HCT116 (cell line): ENCODE results near the gene EIF4E2. TPM values are rescaled to one million over a fixed set of nuclear protein-coding genes. Genes with fewer than 3 reads are reported as not detected.

Experiments
- ATAC-seq: fragments of 200-7000 bp; cut with Tn5 transposase; 2 replicates; pipeline ENCODE4 v1.9.1; 2020; ENCODE audit warnings: mild to moderate bottlenecking, moderate library complexity
- BruUV-seq: library from RNA; stranded (reverse); fragments of 400-500 nt; replicated peaks from 2 replicates; lab custom pipeline; 2021; lab: Mats Ljungman, UMichigan
- CTCF ChIA-PET: fragments of 300-600 bp; sonication (Branson Sonifier 250); formaldehyde crosslinking; loops from one replicate; lab custom pipeline; 2021; ENCODE audit warnings: antibody characterized with exemption; lab: Charles Lee
- POLR2A ChIA-PET: fragments of 300-600, 350-600 bp; sonication (Branson Sonifier 250); formaldehyde crosslinking; loops from one replicate; lab custom pipeline; 2021; ENCODE audit warnings: antibody characterized with exemption; lab: Charles Lee
- RAD21 ChIA-PET, 2 experiments: fragments of 300-600 bp; sonication (Branson Sonifier 250); formaldehyde crosslinking; loops; one replicate each; lab custom pipeline; 2023; ENCODE audit warnings: low total read pairs in 2 of 2; ENCODE audit not compliant: uncharacterized antibody in 2 of 2, unreplicated experiment in 2 of 2, low non-redundant PET in 1 of 2; lab: Charles Lee
- DNase-seq: peaks from one replicate; pipeline ENCODE4 v3.0.0-alpha.2; 2010; ENCODE audit warnings: low read depth, low spot score
- H2AFZ ChIP-seq: fragments of 200-600 bp; shearing (Covaris generic), sonication (generic); 2 replicates; pipeline ENCODE4 v1.6.1; 2017; ENCODE audit warnings: low read depth, mixed run types, mixed read lengths, antibody characterized with exemption, low read length; ENCODE audit not compliant: poor library complexity, severe bottlenecking
- H3K27ac ChIP-seq: 2 replicates; pipeline ENCODE4 v1.5.1; 2012; ENCODE audit warnings: low read depth, low read length
- H3K27me3 ChIP-seq: fragments of 200-600 bp; sonication (generic); 2 replicates; pipeline ENCODE4 v1.6.1; 2016; ENCODE audit warnings: mixed run types, low read length, mixed read lengths; ENCODE audit not compliant: insufficient read depth
- H3K36me3 ChIP-seq, 2 experiments: fragments of 200-500 bp in 1 of 2; fragments of 200-600 bp in 1 of 2; sonication (Bioruptor generic) in 1 of 2; sonication (generic) in 1 of 2; 2 replicates each; pipeline versions ENCODE4 v1.5.1 to v1.6.1; 2014 to 2016; ENCODE audit warnings: low read length in 2 of 2, inconsistent platforms in 1 of 2, mixed read lengths in 1 of 2, mixed run types in 1 of 2; ENCODE audit not compliant: insufficient read depth in 2 of 2, control insufficient read depth in 1 of 2
- H3K4me1 ChIP-seq, 2 experiments: fragments of 200-600 bp in 1 of 2; sonication (generic) in 1 of 2; 2 replicates each; pipeline versions ENCODE4 v1.5.1 to v1.6.1; 2012 to 2017; ENCODE audit warnings: low read length in 2 of 2, inconsistent platforms in 1 of 2, mild to moderate bottlenecking in 1 of 2, mixed read lengths in 1 of 2, mixed run types in 1 of 2, moderate library complexity in 1 of 2; ENCODE audit not compliant: insufficient read depth in 2 of 2, control insufficient read depth in 1 of 2
- H3K4me2 ChIP-seq: fragments of 200-600 bp; sonication (generic); 2 replicates; pipeline ENCODE4 v1.6.1; 2017; ENCODE audit warnings: mixed run types, low read length, mixed read lengths
- H3K4me3 ChIP-seq, 2 experiments: fragments of 200-600 bp in 1 of 2; sonication (generic) in 1 of 2; replicated peaks in 1 of 2; 2 replicates each; pipeline ENCODE4 v1.5.1; 2011 to 2016; ENCODE audit warnings: low read length in 2 of 2, control low read depth in 1 of 2, low read depth in 1 of 2, mild to moderate bottlenecking in 1 of 2, mixed read lengths in 1 of 2, mixed run types in 1 of 2
- H3K79me2 ChIP-seq: fragments of 200-600 bp; sonication (generic); 2 replicates; pipeline ENCODE4 v1.6.1; 2017; ENCODE audit warnings: mild to moderate bottlenecking, mixed run types, low read length, moderate library complexity, mixed read lengths; ENCODE audit not compliant: insufficient read depth
- H3K9ac ChIP-seq: fragments of 200-600 bp; sonication (generic); 2 replicates; pipeline ENCODE4 v1.6.1; 2016; ENCODE audit warnings: low read length, mixed read lengths
- H3K9me2 ChIP-seq: fragments of 200-600 bp; sonication (generic), shearing (Covaris generic); 2 replicates; pipeline ENCODE4 v1.6.1; 2017; ENCODE audit warnings: mixed run types, mild to moderate bottlenecking, moderate library complexity; ENCODE audit not compliant: insufficient read depth
- H3K9me3 ChIP-seq, 2 experiments: fragments of 200-500 bp in 1 of 2; fragments of 200-600 bp in 1 of 2; sonication (Bioruptor generic) in 1 of 2; sonication (generic) in 1 of 2; 2 replicates each; pipeline ENCODE4 v1.6.1; 2014 to 2017; ENCODE audit warnings: low read length in 2 of 2, mixed read lengths in 2 of 2, inconsistent platforms in 1 of 2, low read depth in 1 of 2, mild to moderate bottlenecking in 1 of 2, mixed run types in 1 of 2, moderate library complexity in 1 of 2; ENCODE audit not compliant: control insufficient read depth in 1 of 2, insufficient read depth in 1 of 2
- H4K20me1 ChIP-seq: fragments of 200-600 bp; sonication (generic), shearing (Covaris generic); 2 replicates; pipeline ENCODE4 v1.6.1; 2017; ENCODE audit warnings: mixed run types, mild to moderate bottlenecking, moderate library complexity; ENCODE audit not compliant: insufficient read depth
- CBX3 ChIP-seq: IDR thresholded peaks from 2 replicates; pipeline ENCODE4 v1.6.1; 2012; ENCODE audit warnings: low read depth
- CEBPB ChIP-seq: IDR thresholded peaks from 2 replicates; pipeline ENCODE4 v1.6.1; 2012; ENCODE audit warnings: low read depth
- EGR1 ChIP-seq: IDR thresholded peaks from 2 replicates; pipeline ENCODE4 v1.6.1; 2012; ENCODE audit warnings: low read depth
- EZH2phosphoT487 ChIP-seq: fragments of 200-600 bp; IDR thresholded peaks from 2 replicates; pipeline ENCODE4 v1.6.1; 2018; ENCODE audit warnings: antibody characterized with exemption, borderline replicate concordance
- FOSL1 ChIP-seq: IDR thresholded peaks from 2 replicates; pipeline ENCODE4 v1.6.1; 2012; ENCODE audit warnings: low read depth
- RAD21 ChIP-seq: IDR thresholded peaks from 2 replicates; pipeline ENCODE4 v1.6.1; 2012; ENCODE audit warnings: low read depth, mild to moderate bottlenecking
- SIN3A ChIP-seq: IDR thresholded peaks from 2 replicates; pipeline ENCODE4 v1.6.1; 2012; ENCODE audit warnings: low read depth
- SP1 ChIP-seq: IDR thresholded peaks from 2 replicates; pipeline ENCODE4 v1.6.1; 2012; ENCODE audit warnings: low read depth
- SRF ChIP-seq: IDR thresholded peaks from 2 replicates; pipeline ENCODE4 v1.6.1; 2012; ENCODE audit warnings: low read depth
- YY1 ChIP-seq: IDR thresholded peaks from 2 replicates; pipeline ENCODE4 v1.6.1; 2011; ENCODE audit warnings: low read length, low read depth, moderate library complexity, mild to moderate bottlenecking; ENCODE audit not compliant: insufficient replicate concordance; ENCODE audit errors: extremely low read depth
- intact Hi-C: fragments of 100-400 bp; cut with micrococcal nuclease; formaldehyde crosslinking; loops from 2 replicates; pipeline ENCODE4 v1.10.0; 2022
- total RNA-seq: library from RNA; stranded (reverse); gene quantifications from one replicate; pipeline ENCODE4 v1.2.1, GENCODE V29; 2021; ENCODE audit not compliant: unreplicated experiment
- TF ChIP-seq, protein P1 (sequence below), 3 experiments: fragments of 200-600 bp in 1 of 3; sonication (generic) in 1 of 3; IDR thresholded peaks in 2 of 3; conservative IDR thresholded peaks in 1 of 3; 2 replicates each; pipeline ENCODE4 v1.5.1; 2012 to 2017; ENCODE audit warnings: low read depth in 2 of 3, low read length in 2 of 3, antibody characterized with exemption in 1 of 3, borderline replicate concordance in 1 of 3, control low read depth in 1 of 3, mild to moderate bottlenecking in 1 of 3, mixed read lengths in 1 of 3, mixed run types in 1 of 3, moderate library complexity in 1 of 3; ENCODE audit not compliant: insufficient read depth in 1 of 3
- TF ChIP-seq, protein P2 (sequence below): IDR thresholded peaks from 2 replicates; pipeline ENCODE4 v1.6.1; 2012
- TF ChIP-seq, protein P3 (sequence below): IDR thresholded peaks from 2 replicates; pipeline ENCODE4 v1.6.1; 2012; ENCODE audit warnings: low read depth

EIF4E2 gene
- total RNA-seq, 1 experiment from 2014 or later = 58.6 TPM

GRCh38 chr2:232523682-232524597 lies 26.5 kb upstream of the EIF4E2 start:
- Histone ChIP-seq H3K79me2 (no peaks in the 10 kb centered on the region), H3K4me2 (peak overlapping the region; percentile 56), H3K27ac (no peak overlapping the region), H3K4me1 (peaks cover 0 to 6% of the 10 kb centered on the region in 2 experiments; a peak in 1 of 4 replicates), H3K36me3 (no peaks in the 10 kb centered on the region), H2AFZ (no peak overlapping the region), H3K9me2 (no peaks in the 10 kb centered on the region), H3K9me3 (no peaks in the 10 kb centered on the region), H3K9ac (no peak overlapping the region), H3K4me3 (0 out of 4 replicates have a peak overlapping the region, but pooled peaks have one; percentile 9 to 16), H3K27me3 (no peaks in the 10 kb centered on the region), H4K20me1 (no peaks in the 10 kb centered on the region)
- RAD21 ChIA-PET = no interaction called here
- peak; percentile 65 for ATAC-seq
- DNase-seq = no peak
- TF ChIP-seq, protein P1, sequence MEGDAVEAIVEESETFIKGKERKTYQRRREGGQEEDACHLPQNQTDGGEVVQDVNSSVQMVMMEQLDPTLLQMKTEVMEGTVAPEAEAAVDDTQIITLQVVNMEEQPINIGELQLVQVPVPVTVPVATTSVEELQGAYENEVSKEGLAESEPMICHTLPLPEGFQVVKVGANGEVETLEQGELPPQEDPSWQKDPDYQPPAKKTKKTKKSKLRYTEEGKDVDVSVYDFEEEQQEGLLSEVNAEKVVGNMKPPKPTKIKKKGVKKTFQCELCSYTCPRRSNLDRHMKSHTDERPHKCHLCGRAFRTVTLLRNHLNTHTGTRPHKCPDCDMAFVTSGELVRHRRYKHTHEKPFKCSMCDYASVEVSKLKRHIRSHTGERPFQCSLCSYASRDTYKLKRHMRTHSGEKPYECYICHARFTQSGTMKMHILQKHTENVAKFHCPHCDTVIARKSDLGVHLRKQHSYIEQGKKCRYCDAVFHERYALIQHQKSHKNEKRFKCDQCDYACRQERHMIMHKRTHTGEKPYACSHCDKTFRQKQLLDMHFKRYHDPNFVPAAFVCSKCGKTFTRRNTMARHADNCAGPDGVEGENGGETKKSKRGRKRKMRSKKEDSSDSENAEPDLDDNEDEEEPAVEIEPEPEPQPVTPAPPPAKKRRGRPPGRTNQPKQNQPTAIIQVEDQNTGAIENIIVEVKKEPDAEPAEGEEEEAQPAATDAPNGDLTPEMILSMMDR (IDR thresholded peaks at IDR 0.05 in 2 of 3, conservative IDR thresholded peaks at IDR 0.05 in 1 of 3; ENCODE audit: borderline replicate concordance in 1 of 3, insufficient read depth in 1 of 3, low read depth in 2 of 3, low read length in 2 of 3) = 0 out of 6 replicates have a peak, but pooled peaks of 2 of the 3 experiments have one; percentile 10 to 15
- no peak for TF ChIP-seq SIN3A
- CTCF ChIA-PET = no interaction called here
- POLR2A ChIA-PET = no interaction called here
- intact Hi-C loops = loop anchor here (10.0 kb wide), 1 partner anchor 179 kb away; no protein-coding TSS in a partner anchor
- BruUV-seq = no TSS peak

- H3K4me2 ChIP-seq = peak overlapping the region; percentile 56; the same call in 1 of the 2 replicates
- H3K79me2 ChIP-seq = no peaks in the 10 kb centered on the region
- H2AFZ ChIP-seq = no peak overlapping the region
- DNase-seq = no peak
- ChIA-PET RAD21 (no interaction called here), POLR2A (no interaction called here), CTCF (no interaction called here)
- no TSS peak for BruUV-seq
- peaks cover 0 to 6% of the 10 kb centered on the region in 2 experiments; a peak in 1 of 4 replicates for H3K4me1 ChIP-seq
- no peaks in the 10 kb centered on the region for H4K20me1 ChIP-seq
- no peaks in the 10 kb centered on the region for H3K9me3 ChIP-seq
- no peak overlapping the region for H3K9ac ChIP-seq
- no peak overlapping the region for H3K4me3 ChIP-seq
- ATAC-seq = no peak
- no peaks in the 10 kb centered on the region for H3K9me2 ChIP-seq
- H3K27me3 ChIP-seq = no peaks in the 10 kb centered on the region
- H3K27ac ChIP-seq = no peak overlapping the region
- no peaks in the 10 kb centered on the region for H3K36me3 ChIP-seq
- intact Hi-C loops = loop anchor here (10.0 kb wide), 1 partner anchor 180 kb away; no protein-coding TSS in a partner anchor
- TF ChIP-seq, protein P2, sequence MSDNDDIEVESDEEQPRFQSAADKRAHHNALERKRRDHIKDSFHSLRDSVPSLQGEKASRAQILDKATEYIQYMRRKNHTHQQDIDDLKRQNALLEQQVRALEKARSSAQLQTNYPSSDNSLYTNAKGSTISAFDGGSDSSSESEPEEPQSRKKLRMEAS = no peak
- TF ChIP-seq EGR1 (no peak), RAD21 (no peak), YY1 (no peak), EZH2phosphoT487 (no peak), CBX3 (no peak), SP1 (no peak), FOSL1 (no peak), CEBPB (no peak), SRF (no peak)
- TF ChIP-seq, protein P3, sequence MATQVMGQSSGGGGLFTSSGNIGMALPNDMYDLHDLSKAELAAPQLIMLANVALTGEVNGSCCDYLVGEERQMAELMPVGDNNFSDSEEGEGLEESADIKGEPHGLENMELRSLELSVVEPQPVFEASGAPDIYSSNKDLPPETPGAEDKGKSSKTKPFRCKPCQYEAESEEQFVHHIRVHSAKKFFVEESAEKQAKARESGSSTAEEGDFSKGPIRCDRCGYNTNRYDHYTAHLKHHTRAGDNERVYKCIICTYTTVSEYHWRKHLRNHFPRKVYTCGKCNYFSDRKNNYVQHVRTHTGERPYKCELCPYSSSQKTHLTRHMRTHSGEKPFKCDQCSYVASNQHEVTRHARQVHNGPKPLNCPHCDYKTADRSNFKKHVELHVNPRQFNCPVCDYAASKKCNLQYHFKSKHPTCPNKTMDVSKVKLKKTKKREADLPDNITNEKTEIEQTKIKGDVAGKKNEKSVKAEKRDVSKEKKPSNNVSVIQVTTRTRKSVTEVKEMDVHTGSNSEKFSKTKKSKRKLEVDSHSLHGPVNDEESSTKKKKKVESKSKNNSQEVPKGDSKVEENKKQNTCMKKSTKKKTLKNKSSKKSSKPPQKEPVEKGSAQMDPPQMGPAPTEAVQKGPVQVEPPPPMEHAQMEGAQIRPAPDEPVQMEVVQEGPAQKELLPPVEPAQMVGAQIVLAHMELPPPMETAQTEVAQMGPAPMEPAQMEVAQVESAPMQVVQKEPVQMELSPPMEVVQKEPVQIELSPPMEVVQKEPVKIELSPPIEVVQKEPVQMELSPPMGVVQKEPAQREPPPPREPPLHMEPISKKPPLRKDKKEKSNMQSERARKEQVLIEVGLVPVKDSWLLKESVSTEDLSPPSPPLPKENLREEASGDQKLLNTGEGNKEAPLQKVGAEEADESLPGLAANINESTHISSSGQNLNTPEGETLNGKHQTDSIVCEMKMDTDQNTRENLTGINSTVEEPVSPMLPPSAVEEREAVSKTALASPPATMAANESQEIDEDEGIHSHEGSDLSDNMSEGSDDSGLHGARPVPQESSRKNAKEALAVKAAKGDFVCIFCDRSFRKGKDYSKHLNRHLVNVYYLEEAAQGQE = no peak
Observed at GRCh38 chr2:232524771-232525170, 25.7 kb upstream of the EIF4E2 start.
